Measurements from ENCODE around the gene FGF8. TPM values are rescaled to one million over a fixed set of nuclear protein-coding genes. Genes with fewer than 3 reads are reported as not detected.

FGF8 gene
- total and polyA plus RNA-seq, 4 donors = 0.42 TPM; not detected in 3

DNA sequence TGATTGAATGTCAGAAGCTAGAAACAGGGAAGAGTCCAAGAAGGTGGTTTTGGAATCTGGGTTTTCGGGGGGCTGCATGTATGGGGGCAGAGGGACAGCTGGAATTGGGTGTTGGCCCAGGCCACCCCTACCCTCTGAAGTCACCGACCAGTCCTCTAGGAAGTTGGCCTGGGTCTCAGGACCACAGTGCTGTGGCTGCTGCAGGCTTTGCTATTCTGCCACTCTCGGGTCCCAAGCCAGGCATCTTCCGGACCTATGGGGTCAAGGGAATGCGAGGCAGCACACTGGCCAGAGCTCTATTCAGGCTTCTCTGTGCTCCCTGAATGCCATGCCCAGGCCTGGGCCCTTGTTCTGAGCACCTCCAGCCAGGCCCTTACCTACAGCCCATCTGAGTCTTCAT, 13.2 kb downstream of the FGF8 start (continued):
- TF ChIP-seq, protein P1, sequence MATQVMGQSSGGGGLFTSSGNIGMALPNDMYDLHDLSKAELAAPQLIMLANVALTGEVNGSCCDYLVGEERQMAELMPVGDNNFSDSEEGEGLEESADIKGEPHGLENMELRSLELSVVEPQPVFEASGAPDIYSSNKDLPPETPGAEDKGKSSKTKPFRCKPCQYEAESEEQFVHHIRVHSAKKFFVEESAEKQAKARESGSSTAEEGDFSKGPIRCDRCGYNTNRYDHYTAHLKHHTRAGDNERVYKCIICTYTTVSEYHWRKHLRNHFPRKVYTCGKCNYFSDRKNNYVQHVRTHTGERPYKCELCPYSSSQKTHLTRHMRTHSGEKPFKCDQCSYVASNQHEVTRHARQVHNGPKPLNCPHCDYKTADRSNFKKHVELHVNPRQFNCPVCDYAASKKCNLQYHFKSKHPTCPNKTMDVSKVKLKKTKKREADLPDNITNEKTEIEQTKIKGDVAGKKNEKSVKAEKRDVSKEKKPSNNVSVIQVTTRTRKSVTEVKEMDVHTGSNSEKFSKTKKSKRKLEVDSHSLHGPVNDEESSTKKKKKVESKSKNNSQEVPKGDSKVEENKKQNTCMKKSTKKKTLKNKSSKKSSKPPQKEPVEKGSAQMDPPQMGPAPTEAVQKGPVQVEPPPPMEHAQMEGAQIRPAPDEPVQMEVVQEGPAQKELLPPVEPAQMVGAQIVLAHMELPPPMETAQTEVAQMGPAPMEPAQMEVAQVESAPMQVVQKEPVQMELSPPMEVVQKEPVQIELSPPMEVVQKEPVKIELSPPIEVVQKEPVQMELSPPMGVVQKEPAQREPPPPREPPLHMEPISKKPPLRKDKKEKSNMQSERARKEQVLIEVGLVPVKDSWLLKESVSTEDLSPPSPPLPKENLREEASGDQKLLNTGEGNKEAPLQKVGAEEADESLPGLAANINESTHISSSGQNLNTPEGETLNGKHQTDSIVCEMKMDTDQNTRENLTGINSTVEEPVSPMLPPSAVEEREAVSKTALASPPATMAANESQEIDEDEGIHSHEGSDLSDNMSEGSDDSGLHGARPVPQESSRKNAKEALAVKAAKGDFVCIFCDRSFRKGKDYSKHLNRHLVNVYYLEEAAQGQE (IDR thresholded peaks at IDR 0.05) = no peak
- TF ChIP-seq RAD21 (IDR thresholded peaks at IDR 0.05) = no peak
- TF ChIP-seq SP1 (IDR thresholded peaks at IDR 0.05) = no peak
- TF ChIP-seq GABPA (IDR thresholded peaks at IDR 0.05 in 1 of 2, conservative IDR thresholded peaks at IDR 0.05 in 1 of 2) = no peak

DNA sequence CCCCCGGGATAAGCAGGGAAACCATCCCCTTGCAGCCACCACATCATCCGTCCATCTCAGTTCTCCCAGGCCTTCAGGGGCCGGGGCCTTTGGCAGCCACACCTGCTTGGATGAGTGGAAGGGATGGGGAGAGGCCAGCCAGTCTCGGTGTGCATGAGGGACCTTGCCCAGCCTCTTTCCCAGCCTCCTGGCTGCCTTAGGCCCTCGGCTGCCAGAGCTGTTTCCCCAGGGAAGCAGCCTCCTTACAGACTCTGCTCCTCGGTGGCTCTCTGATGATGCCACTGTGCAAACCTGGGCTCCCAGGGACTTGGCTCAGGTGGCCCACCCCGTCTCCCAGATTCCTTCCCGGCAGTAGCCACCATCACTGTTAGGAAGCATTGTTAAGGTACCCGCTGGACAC, 14.7 kb downstream of the FGF8 start:
- H3K9ac ChIP-seq (ENCODE audit: low read depth in 1 of 2, low read length in 2 of 2) = no peak overlapping the region
- no peaks in the 10 kb centered on the region for H3K4me1 ChIP-seq (ENCODE audit: control insufficient read depth in 4 of 4, insufficient read depth in 4 of 4, low read length in 3 of 4)
- H3K4me3 ChIP-seq (ENCODE audit: low read depth in 1 of 3, low read length in 3 of 3) = no peak overlapping the region
- TF ChIP-seq NR2F2 (IDR thresholded peaks at IDR 0.05) (no peak), YY1 (IDR thresholded peaks at IDR 0.05) (no peak), FOXA2 (IDR thresholded peaks at IDR 0.05) (no peak), JUND (IDR thresholded peaks at IDR 0.05) (no peak), SP1 (IDR thresholded peaks at IDR 0.05) (no peak), GABPA (IDR thresholded peaks at IDR 0.05 in 1 of 2, conservative IDR thresholded peaks at IDR 0.05 in 1 of 2) (no peak), HNF4A (conservative IDR thresholded peaks at IDR 0.05) (no peak), RXRA (IDR thresholded peaks at IDR 0.05) (no peak), FOXA1 (IDR thresholded peaks at IDR 0.05) (no peak), TAF1 (conservative IDR thresholded peaks at IDR 0.05) (no peak)
- TF ChIP-seq, protein P2, sequence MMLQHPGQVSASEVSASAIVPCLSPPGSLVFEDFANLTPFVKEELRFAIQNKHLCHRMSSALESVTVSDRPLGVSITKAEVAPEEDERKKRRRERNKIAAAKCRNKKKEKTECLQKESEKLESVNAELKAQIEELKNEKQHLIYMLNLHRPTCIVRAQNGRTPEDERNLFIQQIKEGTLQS (IDR thresholded peaks at IDR 0.05) = no peak
- TF ChIP-seq, protein P3, sequence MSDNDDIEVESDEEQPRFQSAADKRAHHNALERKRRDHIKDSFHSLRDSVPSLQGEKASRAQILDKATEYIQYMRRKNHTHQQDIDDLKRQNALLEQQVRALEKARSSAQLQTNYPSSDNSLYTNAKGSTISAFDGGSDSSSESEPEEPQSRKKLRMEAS (IDR thresholded peaks at IDR 0.05) = no peak
- TF ChIP-seq, protein P4, sequence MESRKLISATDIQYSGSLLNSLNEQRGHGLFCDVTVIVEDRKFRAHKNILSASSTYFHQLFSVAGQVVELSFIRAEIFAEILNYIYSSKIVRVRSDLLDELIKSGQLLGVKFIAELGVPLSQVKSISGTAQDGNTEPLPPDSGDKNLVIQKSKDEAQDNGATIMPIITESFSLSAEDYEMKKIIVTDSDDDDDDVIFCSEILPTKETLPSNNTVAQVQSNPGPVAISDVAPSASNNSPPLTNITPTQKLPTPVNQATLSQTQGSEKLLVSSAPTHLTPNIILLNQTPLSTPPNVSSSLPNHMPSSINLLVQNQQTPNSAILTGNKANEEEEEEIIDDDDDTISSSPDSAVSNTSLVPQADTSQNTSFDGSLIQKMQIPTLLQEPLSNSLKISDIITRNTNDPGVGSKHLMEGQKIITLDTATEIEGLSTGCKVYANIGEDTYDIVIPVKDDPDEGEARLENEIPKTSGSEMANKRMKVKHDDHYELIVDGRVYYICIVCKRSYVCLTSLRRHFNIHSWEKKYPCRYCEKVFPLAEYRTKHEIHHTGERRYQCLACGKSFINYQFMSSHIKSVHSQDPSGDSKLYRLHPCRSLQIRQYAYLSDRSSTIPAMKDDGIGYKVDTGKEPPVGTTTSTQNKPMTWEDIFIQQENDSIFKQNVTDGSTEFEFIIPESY (IDR thresholded peaks at IDR 0.05) = no peak
- TF ChIP-seq, protein P1 (IDR thresholded peaks at IDR 0.05) = no peak
- H3K27ac ChIP-seq (ENCODE audit: low read depth in 1 of 2, low read length in 2 of 2) = no peak overlapping the region
- DNase-seq (ENCODE audit: low spot score) = no peak
- 82% methylated on average over 9 of the region's 9 CpGs for WGBS
- no peaks in the 10 kb centered on the region for H3K36me3 ChIP-seq (ENCODE audit: control insufficient read depth in 4 of 4, insufficient read depth in 3 of 4, low read depth in 1 of 4, low read length in 3 of 4)
- H3K9me3 ChIP-seq (ENCODE audit: control insufficient read depth in 4 of 4, low read length in 3 of 4) = no peaks in the 10 kb centered on the region
- H3K27me3 ChIP-seq (ENCODE audit: control insufficient read depth in 4 of 4, insufficient read depth in 4 of 4, low read length in 3 of 4) = no peaks in the 10 kb centered on the region

All from liver (tissue), 9 donors.